ENCODE results near the gene UBE2M.

DNA sequence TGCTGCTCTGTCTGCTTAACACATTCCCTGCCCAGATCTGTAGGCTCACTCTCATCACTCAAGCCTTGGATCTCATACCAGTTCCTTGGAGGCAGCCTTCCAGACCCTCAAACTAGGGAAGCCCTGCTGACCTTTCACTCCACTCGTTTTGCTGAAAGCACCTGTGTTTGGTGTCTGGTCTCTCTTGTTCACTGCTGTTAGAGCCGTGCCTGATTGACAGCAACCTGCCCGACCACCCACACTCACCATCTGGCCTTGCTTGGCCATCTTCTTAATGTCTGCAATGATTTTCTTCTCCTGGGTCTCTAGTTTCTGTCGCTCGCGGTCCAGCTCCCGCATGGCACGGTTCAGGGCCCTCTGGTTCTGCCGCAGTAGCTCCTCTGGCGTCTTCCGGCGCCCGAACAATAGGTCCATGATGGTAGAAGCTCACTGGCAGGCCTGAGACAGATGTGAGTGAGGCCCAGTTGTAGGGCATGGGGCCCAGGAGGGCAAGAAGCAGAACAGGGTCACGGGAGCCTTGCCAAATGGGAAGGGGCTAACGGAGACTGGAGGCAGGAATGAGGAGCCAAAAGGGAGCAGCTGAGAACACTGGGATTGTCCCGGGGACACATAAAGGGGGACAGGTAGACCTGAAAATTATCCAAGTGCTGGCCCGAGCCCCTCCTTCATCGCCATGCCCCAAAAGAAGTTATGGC, 4.5 kb downstream of the UBE2M start:
- TF ChIP-seq, protein P1, sequence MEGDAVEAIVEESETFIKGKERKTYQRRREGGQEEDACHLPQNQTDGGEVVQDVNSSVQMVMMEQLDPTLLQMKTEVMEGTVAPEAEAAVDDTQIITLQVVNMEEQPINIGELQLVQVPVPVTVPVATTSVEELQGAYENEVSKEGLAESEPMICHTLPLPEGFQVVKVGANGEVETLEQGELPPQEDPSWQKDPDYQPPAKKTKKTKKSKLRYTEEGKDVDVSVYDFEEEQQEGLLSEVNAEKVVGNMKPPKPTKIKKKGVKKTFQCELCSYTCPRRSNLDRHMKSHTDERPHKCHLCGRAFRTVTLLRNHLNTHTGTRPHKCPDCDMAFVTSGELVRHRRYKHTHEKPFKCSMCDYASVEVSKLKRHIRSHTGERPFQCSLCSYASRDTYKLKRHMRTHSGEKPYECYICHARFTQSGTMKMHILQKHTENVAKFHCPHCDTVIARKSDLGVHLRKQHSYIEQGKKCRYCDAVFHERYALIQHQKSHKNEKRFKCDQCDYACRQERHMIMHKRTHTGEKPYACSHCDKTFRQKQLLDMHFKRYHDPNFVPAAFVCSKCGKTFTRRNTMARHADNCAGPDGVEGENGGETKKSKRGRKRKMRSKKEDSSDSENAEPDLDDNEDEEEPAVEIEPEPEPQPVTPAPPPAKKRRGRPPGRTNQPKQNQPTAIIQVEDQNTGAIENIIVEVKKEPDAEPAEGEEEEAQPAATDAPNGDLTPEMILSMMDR (IDR thresholded peaks at IDR 0.05), result no peak
- no peak for TF ChIP-seq ZFX (IDR thresholded peaks at IDR 0.05; ENCODE audit: borderline replicate concordance)
